ENCODE measurements around the gene SPEF1.

The SPEF1 gene

GRCh38 chr20:3818155-3819151, 37.2 kb upstream of the SPEF1 start:
- Histone ChIP-seq H3K4me3 (ENCODE audit: low read depth, low read length) (no peak overlapping the region), H3K9me3 (ENCODE audit: control insufficient read depth, insufficient read depth, low read length) (no peaks in the 10 kb centered on the region), H3K36me3 (ENCODE audit: control insufficient read depth, insufficient read depth, low read length) (peaks cover 7% of the 10 kb centered on the region), H3K27me3 (ENCODE audit: control insufficient read depth, insufficient read depth, low read length) (no peaks in the 10 kb centered on the region), H3K9ac (ENCODE audit: low read depth, low read length) (no peak overlapping the region), H3K4me1 (ENCODE audit: control insufficient read depth, insufficient read depth, low read length) (peaks cover 12% of the 10 kb centered on the region), H3K27ac (ENCODE audit: low read depth, low read length) (no peak overlapping the region)

GRCh38 chr20:3815703-3816315, 34.6 kb upstream of the SPEF1 start:
- Histone ChIP-seq H3K4me3 (ENCODE audit: low read depth, low read length) (no peak overlapping the region), H3K9ac (ENCODE audit: low read depth, low read length) (no peak overlapping the region), H3K27me3 (ENCODE audit: control insufficient read depth, insufficient read depth, low read length) (no peaks in the 10 kb centered on the region), H3K9me3 (ENCODE audit: control insufficient read depth, insufficient read depth, low read length) (no peaks in the 10 kb centered on the region), H3K36me3 (ENCODE audit: control insufficient read depth, insufficient read depth, low read length) (no peaks in the 10 kb centered on the region), H3K27ac (ENCODE audit: low read depth, low read length) (no peak overlapping the region), H3K4me1 (ENCODE audit: control insufficient read depth, insufficient read depth, low read length) (peaks cover 12% of the 10 kb centered on the region)

- no peak overlapping the region for H3K27ac ChIP-seq (ENCODE audit: low read depth, low read length)
- H3K9me3 ChIP-seq (ENCODE audit: control insufficient read depth, insufficient read depth, low read length): no peaks in the 10 kb centered on the region
- peaks cover 12% of the 10 kb centered on the region for H3K4me1 ChIP-seq (ENCODE audit: control insufficient read depth, insufficient read depth, low read length)
- no peak overlapping the region for H3K4me3 ChIP-seq (ENCODE audit: low read depth, low read length)
- no peaks in the 10 kb centered on the region for H3K27me3 ChIP-seq (ENCODE audit: control insufficient read depth, insufficient read depth, low read length)
- H3K36me3 ChIP-seq (ENCODE audit: control insufficient read depth, insufficient read depth, low read length): no peaks in the 10 kb centered on the region
- no peak overlapping the region for H3K9ac ChIP-seq (ENCODE audit: low read depth, low read length)
These were observed 33.8 kb upstream of the SPEF1 start for GRCh38 chr20:3814928-3815495.

- Histone ChIP-seq H3K9ac (ENCODE audit: low read depth, low read length) (no peak overlapping the region), H3K9me3 (ENCODE audit: control insufficient read depth, insufficient read depth, low read length) (no peaks in the 10 kb centered on the region), H3K4me3 (ENCODE audit: low read depth, low read length) (no peak overlapping the region), H3K4me1 (ENCODE audit: control insufficient read depth, insufficient read depth, low read length) (peaks cover 6% of the 10 kb centered on the region), H3K27ac (ENCODE audit: low read depth, low read length) (no peak overlapping the region), H3K36me3 (ENCODE audit: control insufficient read depth, insufficient read depth, low read length) (no peaks in the 10 kb centered on the region), H3K27me3 (ENCODE audit: control insufficient read depth, insufficient read depth, low read length) (no peaks in the 10 kb centered on the region)
These were observed 32.8 kb upstream of the SPEF1 start for GRCh38 chr20:3813848-3814581.

- Histone ChIP-seq H3K4me3 (ENCODE audit: low read depth, low read length) (no peak overlapping the region), H3K4me1 (ENCODE audit: control insufficient read depth, insufficient read depth, low read length) (peaks cover 6% of the 10 kb centered on the region), H3K9ac (ENCODE audit: low read depth, low read length) (no peak overlapping the region), H3K36me3 (ENCODE audit: control insufficient read depth, insufficient read depth, low read length) (no peaks in the 10 kb centered on the region), H3K27ac (ENCODE audit: low read depth, low read length) (no peak overlapping the region), H3K27me3 (ENCODE audit: control insufficient read depth, insufficient read depth, low read length) (no peaks in the 10 kb centered on the region), H3K9me3 (ENCODE audit: control insufficient read depth, insufficient read depth, low read length) (no peaks in the 10 kb centered on the region)
These were observed 32.0 kb upstream of the SPEF1 start for GRCh38 chr20:3812975-3813847.

GRCh38 chr20:3812259-3812681, 31.0 kb upstream of the SPEF1 start:
- Histone ChIP-seq H3K4me1 (ENCODE audit: control insufficient read depth, insufficient read depth, low read length) (peaks cover 14% of the 10 kb centered on the region), H3K27ac (ENCODE audit: low read depth, low read length) (no peak overlapping the region), H3K9ac (ENCODE audit: low read depth, low read length) (no peak overlapping the region)

GRCh38 chr20:3811467-3812258, 30.4 kb upstream of the SPEF1 start:
- H3K4me1 ChIP-seq (ENCODE audit: control insufficient read depth, insufficient read depth, low read length): peaks cover 20% of the 10 kb centered on the region
- H3K4me3 ChIP-seq (ENCODE audit: low read depth, low read length): no peak overlapping the region
- H3K27me3 ChIP-seq (ENCODE audit: control insufficient read depth, insufficient read depth, low read length): no peaks in the 10 kb centered on the region
- H3K36me3 ChIP-seq (ENCODE audit: control insufficient read depth, insufficient read depth, low read length): no peaks in the 10 kb centered on the region
- no peaks in the 10 kb centered on the region for H3K9me3 ChIP-seq (ENCODE audit: control insufficient read depth, insufficient read depth, low read length)
- no peak overlapping the region for H3K9ac ChIP-seq (ENCODE audit: low read depth, low read length)
- no peak overlapping the region for H3K27ac ChIP-seq (ENCODE audit: low read depth, low read length)

More at GRCh38 chr20:3812259-3812681, 31.0 kb upstream of the SPEF1 start:
- Histone ChIP-seq H3K36me3 (ENCODE audit: control insufficient read depth, insufficient read depth, low read length) (no peaks in the 10 kb centered on the region), H3K27me3 (ENCODE audit: control insufficient read depth, insufficient read depth, low read length) (no peaks in the 10 kb centered on the region), H3K9me3 (ENCODE audit: control insufficient read depth, insufficient read depth, low read length) (no peaks in the 10 kb centered on the region), H3K4me3 (ENCODE audit: low read depth, low read length) (no peak overlapping the region)

GRCh38 chr20:3808544-3808943, 27.3 kb upstream of the SPEF1 start:
- no peaks in the 10 kb centered on the region for H3K9me3 ChIP-seq (ENCODE audit: control insufficient read depth, insufficient read depth, low read length)
- H3K27me3 ChIP-seq (ENCODE audit: control insufficient read depth, insufficient read depth, low read length): no peaks in the 10 kb centered on the region
- H3K9ac ChIP-seq (ENCODE audit: low read depth, low read length): no peak overlapping the region
- peaks cover 14% of the 10 kb centered on the region for H3K4me1 ChIP-seq (ENCODE audit: control insufficient read depth, insufficient read depth, low read length)
- peaks cover 26% of the 10 kb centered on the region for H3K36me3 ChIP-seq (ENCODE audit: control insufficient read depth, insufficient read depth, low read length)
- H3K4me3 ChIP-seq (ENCODE audit: low read depth, low read length): no peak overlapping the region
- no peak overlapping the region for H3K27ac ChIP-seq (ENCODE audit: low read depth, low read length)

- H3K27ac ChIP-seq (ENCODE audit: low read depth, low read length): no peak overlapping the region
- no peak overlapping the region for H3K4me3 ChIP-seq (ENCODE audit: low read depth, low read length)
- H3K36me3 ChIP-seq (ENCODE audit: control insufficient read depth, insufficient read depth, low read length): peaks cover 55% of the 10 kb centered on the region
- peaks cover 29% of the 10 kb centered on the region for H3K4me1 ChIP-seq (ENCODE audit: control insufficient read depth, insufficient read depth, low read length)
- no peak overlapping the region for H3K9ac ChIP-seq (ENCODE audit: low read depth, low read length)
- H3K9me3 ChIP-seq (ENCODE audit: control insufficient read depth, insufficient read depth, low read length): no peaks in the 10 kb centered on the region
- no peaks in the 10 kb centered on the region for H3K27me3 ChIP-seq (ENCODE audit: control insufficient read depth, insufficient read depth, low read length)
These were observed 23.5 kb upstream of the SPEF1 start for GRCh38 chr20:3804781-3805180.

Measured in HUES48 (cell line).